ENCODE results near the gene CLEC5A.

Gene CLEC5A

DNA sequence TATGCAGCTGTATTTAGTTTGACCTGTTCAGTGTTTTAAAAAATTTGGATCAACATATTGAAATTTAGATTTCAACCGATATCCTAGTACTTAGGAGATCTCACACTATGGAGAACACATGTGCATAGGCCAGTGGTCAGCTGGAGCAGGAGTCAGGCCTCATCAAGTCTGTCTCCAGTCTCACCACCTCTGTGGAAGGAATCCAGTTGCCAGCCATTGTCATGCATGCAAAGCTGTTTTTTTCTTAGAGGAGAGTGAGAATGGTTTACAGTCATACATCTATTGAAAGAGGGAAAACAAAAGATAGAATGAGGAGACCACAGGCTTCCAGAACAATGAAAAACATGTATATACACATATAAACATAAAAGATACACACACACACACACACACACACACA, 7.6 kb upstream of the CLEC5A start:
- H3K4me1 ChIP-seq (ENCODE audit: low read depth, poor library complexity, severe bottlenecking) = no peaks in the 10 kb centered on the region
- TF ChIP-seq, protein P1, sequence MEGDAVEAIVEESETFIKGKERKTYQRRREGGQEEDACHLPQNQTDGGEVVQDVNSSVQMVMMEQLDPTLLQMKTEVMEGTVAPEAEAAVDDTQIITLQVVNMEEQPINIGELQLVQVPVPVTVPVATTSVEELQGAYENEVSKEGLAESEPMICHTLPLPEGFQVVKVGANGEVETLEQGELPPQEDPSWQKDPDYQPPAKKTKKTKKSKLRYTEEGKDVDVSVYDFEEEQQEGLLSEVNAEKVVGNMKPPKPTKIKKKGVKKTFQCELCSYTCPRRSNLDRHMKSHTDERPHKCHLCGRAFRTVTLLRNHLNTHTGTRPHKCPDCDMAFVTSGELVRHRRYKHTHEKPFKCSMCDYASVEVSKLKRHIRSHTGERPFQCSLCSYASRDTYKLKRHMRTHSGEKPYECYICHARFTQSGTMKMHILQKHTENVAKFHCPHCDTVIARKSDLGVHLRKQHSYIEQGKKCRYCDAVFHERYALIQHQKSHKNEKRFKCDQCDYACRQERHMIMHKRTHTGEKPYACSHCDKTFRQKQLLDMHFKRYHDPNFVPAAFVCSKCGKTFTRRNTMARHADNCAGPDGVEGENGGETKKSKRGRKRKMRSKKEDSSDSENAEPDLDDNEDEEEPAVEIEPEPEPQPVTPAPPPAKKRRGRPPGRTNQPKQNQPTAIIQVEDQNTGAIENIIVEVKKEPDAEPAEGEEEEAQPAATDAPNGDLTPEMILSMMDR (conservative IDR thresholded peaks at IDR 0.05; ENCODE audit: low read depth, low read length) = no peak
- no peaks in the 10 kb centered on the region for H4K20me1 ChIP-seq (ENCODE audit: insufficient read depth)
- no peak overlapping the region for H3K4me2 ChIP-seq
- H2AFZ ChIP-seq (ENCODE audit: low read depth) = no peak overlapping the region
- no peak overlapping the region for H3K27ac ChIP-seq
- no peak overlapping the region for H3K9ac ChIP-seq
- no peak overlapping the region for H3K4me3 ChIP-seq (IDR thresholded peaks at IDR 0.05; ENCODE audit: insufficient read depth, low read depth, low read length)
- no peaks in the 10 kb centered on the region for H3K36me3 ChIP-seq (ENCODE audit: insufficient read depth)
- no peaks in the 10 kb centered on the region for H3K27me3 ChIP-seq (ENCODE audit: insufficient read depth, low read depth)
- H3K79me2 ChIP-seq (ENCODE audit: insufficient read depth, low read depth) = no peaks in the 10 kb centered on the region

DNA sequence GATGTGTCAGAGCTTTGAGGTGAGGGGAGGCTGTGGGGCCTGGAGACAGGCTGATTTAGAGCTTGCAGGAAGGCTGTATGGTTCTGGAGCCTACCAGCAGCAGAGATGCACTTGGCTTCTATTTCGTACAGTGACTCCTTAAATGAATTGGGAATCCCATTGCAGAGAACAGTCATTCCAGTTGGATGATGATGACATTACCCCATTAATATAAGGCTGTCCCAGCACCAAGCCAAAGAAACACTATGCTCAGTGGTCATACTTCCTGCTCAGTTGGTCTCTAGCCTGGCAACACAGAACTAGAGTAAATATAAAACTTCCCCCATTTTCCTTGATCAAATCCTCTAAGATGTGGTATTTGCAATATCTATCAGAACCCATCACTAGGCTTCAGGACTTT, 5.7 kb upstream of the CLEC5A start:
- Histone ChIP-seq H3K4me1 (ENCODE audit: low read depth, poor library complexity, severe bottlenecking) (no peaks in the 10 kb centered on the region), H3K27me3 (ENCODE audit: insufficient read depth, low read depth) (no peaks in the 10 kb centered on the region), H4K20me1 (ENCODE audit: insufficient read depth) (no peaks in the 10 kb centered on the region), H3K27ac (no peak overlapping the region), H2AFZ (ENCODE audit: low read depth) (no peak overlapping the region), H3K79me2 (ENCODE audit: insufficient read depth, low read depth) (no peaks in the 10 kb centered on the region), H3K4me2 (no peak overlapping the region), H3K36me3 (ENCODE audit: insufficient read depth) (no peaks in the 10 kb centered on the region), H3K9ac (no peak overlapping the region), H3K4me3 (IDR thresholded peaks at IDR 0.05; ENCODE audit: insufficient read depth, low read depth, low read length) (no peak overlapping the region)
- TF ChIP-seq, protein P1 (conservative IDR thresholded peaks at IDR 0.05; ENCODE audit: low read depth, low read length) = no peak

DNA sequence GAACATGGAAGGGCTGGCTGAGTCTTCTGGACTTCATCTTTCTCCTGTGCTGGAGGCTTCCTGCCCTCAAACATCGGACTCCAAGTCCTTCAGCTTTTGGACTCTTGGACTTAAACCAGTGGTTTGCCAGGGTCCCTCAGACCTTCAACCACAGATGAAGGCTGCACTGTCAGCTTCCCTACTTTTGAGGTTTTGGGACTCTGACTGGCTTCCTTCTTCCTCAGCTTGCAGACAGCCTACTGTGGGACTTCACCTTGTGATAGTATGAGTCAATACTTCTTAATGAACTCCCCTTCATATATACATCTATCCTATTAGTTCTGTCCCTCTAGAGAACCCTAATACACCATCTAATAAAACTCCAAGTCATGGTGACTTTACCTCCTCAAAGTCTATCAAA, 4.0 kb upstream of the CLEC5A start:
- Histone ChIP-seq H3K4me1 (ENCODE audit: low read depth, poor library complexity, severe bottlenecking) (no peaks in the 10 kb centered on the region), H3K36me3 (ENCODE audit: insufficient read depth) (no peaks in the 10 kb centered on the region), H3K4me2 (no peak overlapping the region), H2AFZ (ENCODE audit: low read depth) (no peak overlapping the region), H4K20me1 (ENCODE audit: insufficient read depth) (no peaks in the 10 kb centered on the region), H3K4me3 (IDR thresholded peaks at IDR 0.05; ENCODE audit: insufficient read depth, low read depth, low read length) (no peak overlapping the region), H3K79me2 (ENCODE audit: insufficient read depth, low read depth) (no peaks in the 10 kb centered on the region), H3K27ac (no peak overlapping the region), H3K27me3 (ENCODE audit: insufficient read depth, low read depth) (no peaks in the 10 kb centered on the region), H3K9ac (no peak overlapping the region)
- TF ChIP-seq, protein P1 (conservative IDR thresholded peaks at IDR 0.05; ENCODE audit: low read depth, low read length) = no peak

DNA sequence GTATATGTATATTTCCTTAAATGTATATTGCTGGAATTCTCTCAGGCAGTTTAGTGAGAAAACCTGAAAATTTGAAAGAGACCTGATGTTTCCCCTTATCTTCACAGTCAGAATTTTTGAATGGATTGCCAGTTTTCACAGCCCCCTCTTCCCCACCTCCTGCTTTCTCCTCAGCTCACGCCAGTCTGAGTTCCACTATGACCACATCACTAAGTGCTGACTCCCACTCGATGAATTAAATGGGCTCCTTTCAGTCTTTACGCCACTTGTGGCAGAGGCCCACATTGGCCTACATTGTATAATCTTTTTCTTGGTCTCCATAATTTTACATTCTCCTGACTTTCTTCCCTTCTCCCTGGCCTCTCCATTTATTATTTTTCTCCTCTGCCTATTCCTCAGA, 3.1 kb upstream of the CLEC5A start:
- Histone ChIP-seq H3K4me3 (IDR thresholded peaks at IDR 0.05; ENCODE audit: insufficient read depth, low read depth, low read length) (no peak overlapping the region), H3K4me2 (no peak overlapping the region), H3K9ac (no peak overlapping the region), H3K79me2 (ENCODE audit: insufficient read depth, low read depth) (no peaks in the 10 kb centered on the region), H3K27ac (no peak overlapping the region), H3K27me3 (ENCODE audit: insufficient read depth, low read depth) (no peaks in the 10 kb centered on the region), H2AFZ (ENCODE audit: low read depth) (no peak overlapping the region), H3K4me1 (ENCODE audit: low read depth, poor library complexity, severe bottlenecking) (no peaks in the 10 kb centered on the region), H4K20me1 (ENCODE audit: insufficient read depth) (no peaks in the 10 kb centered on the region), H3K36me3 (ENCODE audit: insufficient read depth) (no peaks in the 10 kb centered on the region)
- TF ChIP-seq, protein P1 (conservative IDR thresholded peaks at IDR 0.05; ENCODE audit: low read depth, low read length) = no peak

DNA sequence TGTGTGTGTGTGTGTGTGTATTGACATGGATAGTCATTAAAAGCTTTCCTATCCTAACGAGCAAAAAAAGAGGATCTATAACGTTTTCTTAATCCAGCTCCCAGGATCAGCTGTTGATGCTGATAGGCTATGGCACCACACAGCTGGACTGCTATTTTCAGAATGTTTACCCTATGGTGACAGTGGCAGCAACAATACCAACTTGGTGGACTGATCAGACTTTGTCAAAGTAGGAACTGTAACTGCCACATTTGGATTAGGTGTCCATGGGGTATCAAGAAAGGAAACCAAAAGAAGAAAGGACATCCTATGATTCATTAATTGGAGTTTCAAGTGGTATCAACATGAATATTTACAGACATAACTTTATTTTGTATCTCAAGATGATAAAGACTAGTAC, 2.7 kb upstream of the CLEC5A start:
- Histone ChIP-seq H3K79me2 (ENCODE audit: insufficient read depth, low read depth) (no peaks in the 10 kb centered on the region), H4K20me1 (ENCODE audit: insufficient read depth) (no peaks in the 10 kb centered on the region), H3K27me3 (ENCODE audit: insufficient read depth, low read depth) (no peaks in the 10 kb centered on the region), H3K36me3 (ENCODE audit: insufficient read depth) (no peaks in the 10 kb centered on the region), H2AFZ (ENCODE audit: low read depth) (no peak overlapping the region), H3K4me2 (no peak overlapping the region), H3K4me1 (ENCODE audit: low read depth, poor library complexity, severe bottlenecking) (no peaks in the 10 kb centered on the region), H3K9ac (no peak overlapping the region), H3K27ac (no peak overlapping the region), H3K4me3 (IDR thresholded peaks at IDR 0.05; ENCODE audit: insufficient read depth, low read depth, low read length) (no peak overlapping the region)
- TF ChIP-seq, protein P1 (conservative IDR thresholded peaks at IDR 0.05; ENCODE audit: low read depth, low read length) = no peak
